HepG2 (cell line): ENCODE results near the gene ATP9B. TPM values are rescaled to one million over a fixed set of nuclear protein-coding genes. Genes with fewer than 3 reads are reported as not detected.
A peak's percentile ranks its signal among the peaks of the same experiment; 100 is the strongest.

Source experiments
- ATAC-seq: fragments of 200-7000 bp; cut with Tn5 transposase; 3 replicates; pipeline ENCODE4 v1.9.1; 2020; ENCODE audit warnings: mild to moderate bottlenecking, moderate library complexity
- BruUV-seq: library from RNA; stranded (reverse); fragments of 400-500 nt; replicated peaks from 2 replicates; lab custom pipeline; 2021; lab: Mats Ljungman, UMichigan
- CTCF ChIA-PET: fragments of 300-600 bp; formaldehyde crosslinking; extraction: SDS; loops from one replicate; lab custom pipeline; 2021; ENCODE audit warnings: low total read pairs, inconsistent platforms, low intra/inter-chr PET ratio; lab: Yijun Ruan, JAX
- POLR2A ChIA-PET: fragments of 350-600 bp; sonication (Branson Sonifier 250); formaldehyde crosslinking; loops from one replicate; lab custom pipeline; 2020; ENCODE audit warnings: antibody characterized with exemption, inconsistent platforms; lab: Yijun Ruan, JAX
- DNase-seq: peaks from one replicate; pipeline ENCODE4 v3.0.0-alpha.2; 2015; ENCODE audit warnings: low spot score
- FAIRE-seq: peaks from 3 replicates; lab custom pipeline; 2011; peaks lifted over from hg19 to GRCh38; lab: Jason Lieb, UNC
- H2AFZ ChIP-seq: one replicate; pipeline ENCODE4 v1.6.1; 2011; ENCODE audit warnings: low read length, inconsistent platforms
- H3K27ac ChIP-seq: fragments of 300-600 bp; 3 replicates; pipeline ENCODE4 v1.8.0; 2011; ENCODE audit warnings: mixed run types, mild to moderate bottlenecking, mixed read lengths, low read length, inconsistent platforms; ENCODE audit not compliant: insufficient read depth; ENCODE audit errors: extremely low read length
- H3K27me3 ChIP-seq, 2 experiments: fragments of 200-600 bp in 1 of 2; 2 replicates in 1 of 2; 3 replicates in 1 of 2; pipeline versions ENCODE4 v1.6.0 to v1.8.0; 2011; ENCODE audit warnings: low read length in 2 of 2, mild to moderate bottlenecking in 2 of 2, moderate library complexity in 2 of 2, inconsistent platforms in 1 of 2; ENCODE audit not compliant: insufficient read depth in 2 of 2, control insufficient read depth in 1 of 2
- H3K36me3 ChIP-seq, 2 experiments: fragments of 200-600 bp in 1 of 2; replicated peaks in 1 of 2; 2 replicates in 1 of 2; 3 replicates in 1 of 2; pipeline versions ENCODE4 v1.5.1 to v1.8.0; 2011; ENCODE audit warnings: low read length in 2 of 2, inconsistent platforms in 1 of 2; ENCODE audit not compliant: insufficient read depth in 2 of 2, control insufficient read depth in 1 of 2
- H3K4me1 ChIP-seq: 2 replicates; pipeline ENCODE4 v1.5.1; 2012; ENCODE audit warnings: low read length, inconsistent platforms; ENCODE audit not compliant: insufficient read depth
- H3K4me2 ChIP-seq: 2 replicates; pipeline ENCODE4 v1.6.0; 2011; ENCODE audit warnings: low read depth, low read length, inconsistent platforms
- H3K4me3 ChIP-seq, 3 experiments: fragments of 200-600 bp in 1 of 3; sonication (generic), shearing (Covaris generic) in 1 of 3; replicated peaks in 1 of 3; 2 replicates each; pipeline ENCODE4 v1.5.1; 2011 to 2016; ENCODE audit warnings: low read length in 3 of 3, inconsistent platforms in 2 of 3, low read depth in 2 of 3, mild to moderate bottlenecking in 2 of 3, control low read depth in 1 of 3, mixed read lengths in 1 of 3; ENCODE audit not compliant: insufficient read depth in 1 of 3
- H3K79me2 ChIP-seq: one replicate; pipeline ENCODE4 v1.6.1; 2011; ENCODE audit warnings: low read length, inconsistent platforms; ENCODE audit not compliant: insufficient read depth
- H3K9ac ChIP-seq: 2 replicates; pipeline ENCODE4 v1.6.0; 2011; ENCODE audit warnings: mild to moderate bottlenecking, low read depth, low read length, inconsistent platforms; ENCODE audit not compliant: insufficient read depth
- H3K9me3 ChIP-seq: 2 replicates; pipeline ENCODE4 v1.5.1; 2012; ENCODE audit warnings: mild to moderate bottlenecking, low read length
- H4K20me1 ChIP-seq: 2 replicates; pipeline ENCODE4 v1.6.0; 2011; ENCODE audit warnings: inconsistent platforms, mild to moderate bottlenecking, low read length, moderate library complexity; ENCODE audit not compliant: insufficient read depth
- FOXM1 ChIP-seq: sonication (generic); formaldehyde crosslinking; IDR thresholded peaks from 2 replicates; pipeline ENCODE4 v1.5.0; 2020; ENCODE audit warnings: missing genetic modification reagents
- KMT2A ChIP-seq: sonication (generic); formaldehyde crosslinking; IDR thresholded peaks from 2 replicates; pipeline ENCODE4 v1.4.0; 2020; ENCODE audit warnings: missing genetic modification reagents
- TCF7L2 ChIP-seq: IDR thresholded peaks from 2 replicates; pipeline ENCODE4 v1.6.1; 2011; ENCODE audit warnings: mild to moderate bottlenecking, low read depth, low read length, moderate library complexity
- ZFP37 ChIP-seq: sonication (generic); formaldehyde crosslinking; IDR thresholded peaks from 2 replicates; pipeline ENCODE4 v1.4.0; 2020; ENCODE audit warnings: missing genetic modification reagents, borderline replicate concordance
- ZNF558 ChIP-seq: sonication (generic); formaldehyde crosslinking; IDR thresholded peaks from 2 replicates; pipeline ENCODE4 v1.9.0; 2022; ENCODE audit warnings: mild to moderate bottlenecking, missing genetic modification reagents, borderline replicate concordance
- ZNF598 ChIP-seq: sonication (generic); formaldehyde crosslinking; IDR thresholded peaks from 2 replicates; pipeline ENCODE4 v1.5.1; 2020; ENCODE audit warnings: mild to moderate bottlenecking, missing genetic modification reagents, borderline replicate concordance
- WGBS: methylation state at CpG from one replicate; pipeline ENCODE4 v1.1.6; 2017; ENCODE audit warnings: low lambda C conversion rate; 5-methylcytosine and 5-hydroxymethylcytosine counted together
- in situ Hi-C: cut with HindIII; loops from 2 replicates; pipeline ENCODE4 v1.10.0; 2017; ENCODE audit warnings: low pct_unique_long_range_greater_than_20kb; ENCODE audit not compliant: extremely low pct_ligation_motif_present
- intact Hi-C: fragments of 100-400 bp; cut with micrococcal nuclease; formaldehyde crosslinking; loops from one replicate; pipeline ENCODE4 v1.10.0; 2022; ENCODE audit not compliant: unreplicated experiment
- polyA plus RNA-seq, 8 experiments: library from polyadenylated mRNA; depleted of rRNA in 3 of 8; stranded (reverse) in 7 of 8; unstranded in 1 of 8; fragments of >200 nt; fragmentation: Illumina TruSeq in 4 of 8; extraction: Trizol in 4 of 8; gene quantifications; 2 replicates each; pipeline versions ENCODE4 v1.2.1 to v1.2.3, GENCODE V29; 2011 to 2016; ENCODE audit warnings: low read depth in 4 of 8, missing spikeins in 1 of 8, mixed read lengths in 1 of 8; ENCODE audit not compliant: insufficient read depth in 1 of 8
- total RNA-seq, 5 experiments: library from RNA; depleted of rRNA; stranded (reverse); fragments of >200 nt; fragmentation: Illumina TruSeq; extraction: Trizol; gene quantifications; 2 replicates each; pipeline ENCODE4 v1.2.3, GENCODE V29; 2016; ENCODE audit warnings: low read depth in 1 of 5
- TF ChIP-seq, protein P1 (sequence below): fragments of 450-650 bp; IDR thresholded peaks from 2 replicates; pipeline ENCODE4 v1.6.1; 2016
- TF ChIP-seq, protein P2 (sequence below), 2 experiments: IDR thresholded peaks; 2 replicates each; pipeline ENCODE4 v1.6.1; 2011 to 2012; ENCODE audit warnings: low read length in 2 of 2, borderline replicate concordance in 1 of 2, low read depth in 1 of 2, mild to moderate bottlenecking in 1 of 2, moderate library complexity in 1 of 2

The ATP9B gene
- total and polyA plus RNA-seq, 2 of the 13 experiments (the other 11 are each of a cell fraction or from before 2014, with no cell fraction given) = 10.8 to 11.3 TPM

DNA sequence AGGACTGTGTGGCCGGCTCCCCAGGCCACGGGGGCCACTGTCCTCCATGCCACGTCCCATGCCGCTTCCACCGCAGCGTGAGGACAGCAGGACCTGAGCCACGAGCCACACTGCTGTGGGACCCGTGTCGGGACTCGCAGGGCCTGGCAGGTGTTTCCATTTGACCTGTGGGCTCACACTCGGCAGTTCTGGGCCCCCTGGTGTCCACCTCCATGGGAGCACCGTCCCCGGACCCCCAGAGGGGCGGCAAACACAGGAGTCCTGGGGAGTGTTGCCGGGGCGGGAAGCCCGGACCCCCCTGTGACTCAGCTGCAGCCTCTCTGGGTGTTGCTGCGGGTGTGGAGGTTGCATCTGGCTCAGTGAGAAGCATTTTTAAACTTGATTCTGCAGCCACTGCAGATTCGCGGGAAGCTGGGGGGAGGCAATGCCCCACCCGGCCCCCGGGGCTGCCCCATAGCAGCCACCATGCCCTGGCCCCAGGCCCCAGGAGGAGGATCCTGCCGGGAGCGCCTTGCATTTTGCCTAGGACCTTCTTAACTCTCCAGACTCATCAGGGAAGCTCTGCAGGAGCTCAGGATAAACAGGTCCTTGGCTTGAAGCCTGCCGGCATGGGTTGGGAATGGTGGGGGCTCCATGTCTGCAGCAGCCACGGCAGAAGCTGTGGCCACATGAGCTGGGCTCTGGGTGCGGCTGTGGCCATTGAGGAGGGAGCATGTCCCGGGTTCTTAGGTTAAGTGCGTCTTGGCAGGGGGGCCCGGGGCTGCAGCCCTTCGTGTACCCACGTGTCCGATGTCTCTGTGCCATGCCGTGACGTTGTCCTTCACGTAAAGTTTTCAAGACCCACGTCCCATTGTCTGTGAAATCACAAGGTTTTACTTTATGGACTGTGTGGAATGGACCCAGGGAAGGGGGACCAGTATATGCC is 357.4 kb downstream of the ATP9B start:
- Histone ChIP-seq H2AFZ (no peak overlapping the region), H3K27me3 (peaks cover 14 to 69% of the 10 kb centered on the region in 2 experiments; a peak in 4 of 5 replicates)
- no peak for FAIRE-seq
- BruUV-seq = no TSS peak
- 25% methylated on average over 11 of the region's 37 CpGs for WGBS
- no peak for TF ChIP-seq ZFP37 (CRISPR knock-in tag)
- TF ChIP-seq, protein P1, sequence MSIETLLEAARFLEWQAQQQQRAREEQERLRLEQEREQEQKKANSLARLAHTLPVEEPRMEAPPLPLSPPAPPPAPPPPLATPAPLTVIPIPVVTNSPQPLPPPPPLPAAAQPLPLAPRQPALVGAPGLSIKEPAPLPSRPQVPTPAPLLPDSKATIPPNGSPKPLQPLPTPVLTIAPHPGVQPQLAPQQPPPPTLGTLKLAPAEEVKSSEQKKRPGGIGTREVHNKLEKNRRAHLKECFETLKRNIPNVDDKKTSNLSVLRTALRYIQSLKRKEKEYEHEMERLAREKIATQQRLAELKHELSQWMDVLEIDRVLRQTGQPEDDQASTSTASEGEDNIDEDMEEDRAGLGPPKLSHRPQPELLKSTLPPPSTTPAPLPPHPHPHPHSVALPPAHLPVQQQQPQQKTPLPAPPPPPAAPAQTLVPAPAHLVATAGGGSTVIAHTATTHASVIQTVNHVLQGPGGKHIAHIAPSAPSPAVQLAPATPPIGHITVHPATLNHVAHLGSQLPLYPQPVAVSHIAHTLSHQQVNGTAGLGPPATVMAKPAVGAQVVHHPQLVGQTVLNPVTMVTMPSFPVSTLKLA = 0 out of 2 replicates have a peak, but pooled peaks have one; percentile 5
- TF ChIP-seq, all 625 proteins: peak for 1
- in situ Hi-C loops (no loop called here), intact Hi-C loops (no loop called here)
- no peak overlapping the region for H3K4me2 ChIP-seq
- ATAC-seq (no peak), DNase-seq (no peak)
- no peaks in the 10 kb centered on the region for H3K79me2 ChIP-seq
- no peaks in the 10 kb centered on the region for H3K9me3 ChIP-seq
- H4K20me1 ChIP-seq = no peaks in the 10 kb centered on the region
- no peak overlapping the region for H3K27ac ChIP-seq
- no peak overlapping the region for H3K4me3 ChIP-seq
- no peaks in the 10 kb centered on the region for H3K4me1 ChIP-seq
- H3K9ac ChIP-seq = no peak overlapping the region
- POLR2A ChIA-PET = no interaction called here
- H3K36me3 ChIP-seq = no peaks in the 10 kb centered on the region
- CTCF ChIA-PET = no interaction called here

DNA sequence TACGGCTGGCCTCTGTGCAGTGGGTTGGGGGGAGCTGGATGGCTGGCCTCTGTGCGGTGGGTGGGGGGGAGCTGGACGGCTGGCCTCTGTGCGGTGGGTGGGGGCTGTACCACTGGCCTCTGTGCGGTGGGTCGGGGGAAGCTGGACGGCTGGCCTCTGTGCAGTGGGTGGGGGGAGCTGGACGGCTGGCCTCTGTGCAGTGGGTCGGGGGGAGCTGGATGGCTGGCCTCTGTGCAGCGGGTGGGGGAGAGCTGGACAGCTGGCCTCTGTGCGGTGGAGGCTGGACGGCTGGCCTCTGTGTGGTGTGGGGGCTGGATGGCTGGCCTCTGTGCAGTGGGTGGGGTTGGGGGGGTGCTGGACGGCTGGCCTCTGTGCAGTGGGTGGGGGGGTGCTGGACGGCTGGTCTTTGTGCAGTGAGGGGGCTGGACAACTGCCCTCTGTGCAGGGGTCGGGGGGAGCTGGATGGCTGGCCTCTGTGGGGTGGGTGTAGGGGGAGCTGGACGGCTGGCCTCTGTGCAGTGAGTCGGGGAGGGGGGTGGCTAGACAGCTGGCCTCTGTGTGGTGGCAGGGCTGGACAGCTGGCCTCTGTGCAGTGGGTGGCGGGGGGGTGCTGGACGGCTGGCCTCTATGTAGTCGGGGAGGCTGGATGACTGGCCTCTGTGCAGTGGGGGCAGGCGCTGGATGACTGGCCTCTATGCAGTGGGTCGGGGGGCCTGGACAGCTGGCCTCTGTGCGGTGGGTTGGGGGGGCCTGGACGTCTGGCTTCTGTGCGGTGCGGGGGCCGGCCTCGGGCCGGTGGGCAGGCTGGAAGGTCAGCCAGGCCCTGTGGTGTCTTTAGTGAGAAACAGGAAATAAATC is 358.4 kb downstream of the ATP9B start:
- no peak overlapping the region for H2AFZ ChIP-seq
- ChIA-PET POLR2A (no interaction called here), CTCF (no interaction called here)
- H3K27ac ChIP-seq = no peak overlapping the region
- H3K36me3 ChIP-seq = no peaks in the 10 kb centered on the region
- no peak overlapping the region for H3K4me2 ChIP-seq
- BruUV-seq = no TSS peak
- no peaks in the 10 kb centered on the region for H4K20me1 ChIP-seq
- FAIRE-seq (no peak), DNase-seq (no peak), ATAC-seq (no peak)
- H3K4me1 ChIP-seq = no peaks in the 10 kb centered on the region
- H3K79me2 ChIP-seq = no peaks in the 10 kb centered on the region
- intact Hi-C loops (no loop called here), in situ Hi-C loops (no loop called here)
- no peak overlapping the region for H3K9ac ChIP-seq
- no peak overlapping the region for H3K4me3 ChIP-seq
- H3K9me3 ChIP-seq = no peaks in the 10 kb centered on the region
- 50% methylated on average over 10 of the region's 29 CpGs for WGBS
- H3K27me3 ChIP-seq = peaks cover 19 to 69% of the 10 kb centered on the region in 2 experiments; a peak in 4 of 5 replicates
- TF ChIP-seq KMT2A = no peak
- no peak for TF ChIP-seq TCF7L2
- no peak for TF ChIP-seq ZNF558 (CRISPR knock-in tag)
- no peak for TF ChIP-seq FOXM1 (CRISPR knock-in tag)
- TF ChIP-seq, protein P2, sequence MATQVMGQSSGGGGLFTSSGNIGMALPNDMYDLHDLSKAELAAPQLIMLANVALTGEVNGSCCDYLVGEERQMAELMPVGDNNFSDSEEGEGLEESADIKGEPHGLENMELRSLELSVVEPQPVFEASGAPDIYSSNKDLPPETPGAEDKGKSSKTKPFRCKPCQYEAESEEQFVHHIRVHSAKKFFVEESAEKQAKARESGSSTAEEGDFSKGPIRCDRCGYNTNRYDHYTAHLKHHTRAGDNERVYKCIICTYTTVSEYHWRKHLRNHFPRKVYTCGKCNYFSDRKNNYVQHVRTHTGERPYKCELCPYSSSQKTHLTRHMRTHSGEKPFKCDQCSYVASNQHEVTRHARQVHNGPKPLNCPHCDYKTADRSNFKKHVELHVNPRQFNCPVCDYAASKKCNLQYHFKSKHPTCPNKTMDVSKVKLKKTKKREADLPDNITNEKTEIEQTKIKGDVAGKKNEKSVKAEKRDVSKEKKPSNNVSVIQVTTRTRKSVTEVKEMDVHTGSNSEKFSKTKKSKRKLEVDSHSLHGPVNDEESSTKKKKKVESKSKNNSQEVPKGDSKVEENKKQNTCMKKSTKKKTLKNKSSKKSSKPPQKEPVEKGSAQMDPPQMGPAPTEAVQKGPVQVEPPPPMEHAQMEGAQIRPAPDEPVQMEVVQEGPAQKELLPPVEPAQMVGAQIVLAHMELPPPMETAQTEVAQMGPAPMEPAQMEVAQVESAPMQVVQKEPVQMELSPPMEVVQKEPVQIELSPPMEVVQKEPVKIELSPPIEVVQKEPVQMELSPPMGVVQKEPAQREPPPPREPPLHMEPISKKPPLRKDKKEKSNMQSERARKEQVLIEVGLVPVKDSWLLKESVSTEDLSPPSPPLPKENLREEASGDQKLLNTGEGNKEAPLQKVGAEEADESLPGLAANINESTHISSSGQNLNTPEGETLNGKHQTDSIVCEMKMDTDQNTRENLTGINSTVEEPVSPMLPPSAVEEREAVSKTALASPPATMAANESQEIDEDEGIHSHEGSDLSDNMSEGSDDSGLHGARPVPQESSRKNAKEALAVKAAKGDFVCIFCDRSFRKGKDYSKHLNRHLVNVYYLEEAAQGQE (IDR thresholded peaks at IDR 0.05; ENCODE audit: borderline replicate concordance in 1 of 2, low read depth in 1 of 2, low read length in 2 of 2) = no peak
- no peak for TF ChIP-seq ZNF598 (CRISPR knock-in tag)
